ENCODE measurements around the gene MALRD1.

DNA sequence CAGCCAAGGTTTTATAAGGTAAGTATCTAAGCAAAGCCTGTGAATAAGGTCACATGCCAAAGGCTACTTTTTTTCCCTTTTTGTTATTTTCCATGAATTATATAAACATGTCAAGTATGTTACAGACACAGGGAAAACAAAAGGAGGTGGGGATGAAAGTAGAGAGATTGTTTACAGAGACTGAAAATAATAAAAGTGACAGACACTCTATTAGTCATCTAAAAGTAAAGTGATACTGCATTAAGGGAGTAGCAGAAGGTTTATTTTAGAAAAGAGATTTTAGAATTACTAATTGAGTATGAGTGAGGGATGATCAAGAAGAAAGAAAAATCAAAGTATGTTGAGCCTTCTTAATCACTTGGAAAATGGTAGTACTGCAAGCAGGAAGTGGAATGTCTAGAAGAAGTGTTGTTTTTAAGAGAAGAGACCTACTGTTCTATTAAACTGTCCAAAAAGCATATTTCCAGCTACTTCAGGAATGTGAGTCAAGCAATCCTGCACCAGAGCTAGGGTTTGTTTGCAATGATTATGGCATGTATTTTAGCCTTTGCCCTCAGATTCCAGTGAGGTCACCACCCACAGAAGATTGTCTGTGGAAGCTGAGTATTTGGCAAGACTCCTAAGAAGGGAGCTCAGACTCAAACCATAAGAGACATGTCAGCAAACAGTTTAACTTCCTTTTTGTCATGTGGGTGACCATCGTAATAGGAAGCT lies 589.7 kb downstream of the MALRD1 start:
- TF ChIP-seq EZH2 (IDR thresholded peaks at IDR 0.05; ENCODE audit: borderline replicate concordance, low read depth, low read length, poor library complexity, severe bottlenecking): no peak
- TF ChIP-seq, protein P1, sequence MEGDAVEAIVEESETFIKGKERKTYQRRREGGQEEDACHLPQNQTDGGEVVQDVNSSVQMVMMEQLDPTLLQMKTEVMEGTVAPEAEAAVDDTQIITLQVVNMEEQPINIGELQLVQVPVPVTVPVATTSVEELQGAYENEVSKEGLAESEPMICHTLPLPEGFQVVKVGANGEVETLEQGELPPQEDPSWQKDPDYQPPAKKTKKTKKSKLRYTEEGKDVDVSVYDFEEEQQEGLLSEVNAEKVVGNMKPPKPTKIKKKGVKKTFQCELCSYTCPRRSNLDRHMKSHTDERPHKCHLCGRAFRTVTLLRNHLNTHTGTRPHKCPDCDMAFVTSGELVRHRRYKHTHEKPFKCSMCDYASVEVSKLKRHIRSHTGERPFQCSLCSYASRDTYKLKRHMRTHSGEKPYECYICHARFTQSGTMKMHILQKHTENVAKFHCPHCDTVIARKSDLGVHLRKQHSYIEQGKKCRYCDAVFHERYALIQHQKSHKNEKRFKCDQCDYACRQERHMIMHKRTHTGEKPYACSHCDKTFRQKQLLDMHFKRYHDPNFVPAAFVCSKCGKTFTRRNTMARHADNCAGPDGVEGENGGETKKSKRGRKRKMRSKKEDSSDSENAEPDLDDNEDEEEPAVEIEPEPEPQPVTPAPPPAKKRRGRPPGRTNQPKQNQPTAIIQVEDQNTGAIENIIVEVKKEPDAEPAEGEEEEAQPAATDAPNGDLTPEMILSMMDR (conservative IDR thresholded peaks at IDR 0.05; ENCODE audit: low read depth, low read length): no peak

Measured in A673 (cell line).